Upper lobe of right lung (tissue), 1 donor: Measurements from ENCODE around the gene SFMBT2. TPM values are rescaled to one million over a fixed set of nuclear protein-coding genes. Genes with fewer than 3 reads are reported as not detected.

Experiments
- ATAC-seq: fragments of 200-7000 bp; cut with Tn5 transposase; one replicate; pipeline ENCODE4 v1.9.1; 2020; ENCODE audit warnings: mild to moderate bottlenecking, moderate library complexity
- DNase-seq: peaks from one replicate; pipeline ENCODE4 v3.0.0-alpha.2; 2020
- H3K27ac ChIP-seq: fragments of 200-600 bp; one replicate; pipeline ENCODE4 v1.8.0; 2022
- H3K27me3 ChIP-seq: fragments of 200-600 bp; one replicate; pipeline ENCODE4 v1.8.0; 2022; ENCODE audit warnings: mild to moderate bottlenecking
- H3K36me3 ChIP-seq: fragments of 200-600 bp; one replicate; pipeline ENCODE4 v1.8.0; 2022
- H3K4me1 ChIP-seq: fragments of 200-600 bp; one replicate; pipeline ENCODE4 v1.8.0; 2022
- H3K4me3 ChIP-seq: fragments of 200-600 bp; one replicate; pipeline ENCODE4 v1.8.0; 2022; ENCODE audit warnings: mild to moderate bottlenecking
- H3K9me3 ChIP-seq: fragments of 200-600 bp; one replicate; pipeline ENCODE4 v1.8.0; 2022
- intact Hi-C: fragments of 100-400 bp; cut with DNase I; formaldehyde crosslinking; loops from one replicate; pipeline ENCODE4 v1.11.0; 2022
- total RNA-seq: library from RNA; stranded (reverse); fragmentation: NEBNext Ultra II Directional; extraction: Animal tissue kit (Norgen Biotek cat#: 25700); gene quantifications from one replicate; pipeline ENCODE4 v1.2.1, GENCODE V29; 2021
- TF ChIP-seq, protein P1 (sequence below): fragments of 200-600 bp; IDR thresholded peaks from one replicate; pipeline ENCODE4 v1.8.0; 2022; ENCODE audit warnings: antibody characterized with exemption
- donor health status: DM: no; HTN: yes; CAD: no; lungs with severe emphysema.

The SFMBT2 gene
- total RNA-seq, 1 donor from 2014 or later: 16.1 TPM

DNA sequence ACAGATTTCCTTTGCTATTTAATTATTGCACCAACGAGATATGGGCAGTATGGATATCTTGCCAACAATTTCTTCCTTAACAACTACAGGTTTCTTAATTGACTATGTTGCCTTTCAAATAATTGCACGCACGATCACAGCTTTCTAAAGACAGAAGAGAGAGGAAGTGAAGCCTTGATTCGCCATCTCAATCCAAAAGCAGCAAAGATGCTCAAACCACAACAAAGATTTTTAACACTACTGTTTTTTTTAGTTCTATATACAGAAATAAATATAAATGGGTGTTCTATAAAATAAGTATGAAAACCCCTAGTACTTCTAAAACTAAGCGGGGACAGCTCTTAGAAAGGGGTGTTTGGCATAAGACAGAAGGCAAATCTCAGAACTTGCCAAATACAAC, 251.3 kb downstream of the SFMBT2 start:
- Histone ChIP-seq H3K27ac (no peak overlapping the region), H3K27me3 (no peaks in the 10 kb centered on the region), H3K36me3 (peaks cover 11% of the 10 kb centered on the region), H3K4me1 (no peaks in the 10 kb centered on the region), H3K4me3 (no peak overlapping the region), H3K9me3 (no peaks in the 10 kb centered on the region)
- TF ChIP-seq, protein P1, sequence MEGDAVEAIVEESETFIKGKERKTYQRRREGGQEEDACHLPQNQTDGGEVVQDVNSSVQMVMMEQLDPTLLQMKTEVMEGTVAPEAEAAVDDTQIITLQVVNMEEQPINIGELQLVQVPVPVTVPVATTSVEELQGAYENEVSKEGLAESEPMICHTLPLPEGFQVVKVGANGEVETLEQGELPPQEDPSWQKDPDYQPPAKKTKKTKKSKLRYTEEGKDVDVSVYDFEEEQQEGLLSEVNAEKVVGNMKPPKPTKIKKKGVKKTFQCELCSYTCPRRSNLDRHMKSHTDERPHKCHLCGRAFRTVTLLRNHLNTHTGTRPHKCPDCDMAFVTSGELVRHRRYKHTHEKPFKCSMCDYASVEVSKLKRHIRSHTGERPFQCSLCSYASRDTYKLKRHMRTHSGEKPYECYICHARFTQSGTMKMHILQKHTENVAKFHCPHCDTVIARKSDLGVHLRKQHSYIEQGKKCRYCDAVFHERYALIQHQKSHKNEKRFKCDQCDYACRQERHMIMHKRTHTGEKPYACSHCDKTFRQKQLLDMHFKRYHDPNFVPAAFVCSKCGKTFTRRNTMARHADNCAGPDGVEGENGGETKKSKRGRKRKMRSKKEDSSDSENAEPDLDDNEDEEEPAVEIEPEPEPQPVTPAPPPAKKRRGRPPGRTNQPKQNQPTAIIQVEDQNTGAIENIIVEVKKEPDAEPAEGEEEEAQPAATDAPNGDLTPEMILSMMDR: no peak
- intact Hi-C loops: no loop called here
- DNase-seq (no peak), ATAC-seq (no peak)

DNA sequence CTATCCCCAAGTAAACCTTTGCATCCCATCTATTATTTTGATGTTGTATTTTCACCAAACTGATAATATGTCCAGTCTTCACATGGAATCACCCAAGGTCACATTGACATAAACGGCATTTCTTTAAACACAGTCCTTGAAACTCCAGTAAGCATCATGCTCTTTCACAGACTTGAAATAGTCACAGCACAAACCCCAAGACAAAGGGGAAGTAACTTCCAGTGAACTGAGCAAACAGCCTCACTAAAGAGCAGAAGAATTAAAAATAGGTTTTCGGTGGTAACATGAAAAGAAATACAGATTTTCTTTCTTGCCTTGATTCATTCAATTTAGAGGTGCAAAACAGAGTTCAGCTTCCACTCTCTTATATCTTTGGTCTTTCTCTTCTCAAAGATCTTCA, 253.7 kb downstream of the SFMBT2 start:
- Histone ChIP-seq H3K27ac (no peak overlapping the region), H3K27me3 (no peaks in the 10 kb centered on the region), H3K4me1 (no peaks in the 10 kb centered on the region), H3K4me3 (no peak overlapping the region), H3K9me3 (no peaks in the 10 kb centered on the region), H3K36me3 (peaks cover 11% of the 10 kb centered on the region)
- intact Hi-C loops: no loop called here
- peak; percentile 39 for ATAC-seq
- DNase-seq: no peak
- TF ChIP-seq, protein P1: no peak

GRCh38 chr10:7153750-7154149, 257.1 kb downstream of the SFMBT2 start:
- Histone ChIP-seq H3K27ac (no peak overlapping the region), H3K36me3 (no peaks in the 10 kb centered on the region), H3K9me3 (no peaks in the 10 kb centered on the region), H3K27me3 (no peaks in the 10 kb centered on the region), H3K4me1 (no peaks in the 10 kb centered on the region), H3K4me3 (no peak overlapping the region)
- no peak for DNase-seq
- intact Hi-C loops: no loop called here
- TF ChIP-seq, protein P1: no peak
- ATAC-seq: no peak

DNA sequence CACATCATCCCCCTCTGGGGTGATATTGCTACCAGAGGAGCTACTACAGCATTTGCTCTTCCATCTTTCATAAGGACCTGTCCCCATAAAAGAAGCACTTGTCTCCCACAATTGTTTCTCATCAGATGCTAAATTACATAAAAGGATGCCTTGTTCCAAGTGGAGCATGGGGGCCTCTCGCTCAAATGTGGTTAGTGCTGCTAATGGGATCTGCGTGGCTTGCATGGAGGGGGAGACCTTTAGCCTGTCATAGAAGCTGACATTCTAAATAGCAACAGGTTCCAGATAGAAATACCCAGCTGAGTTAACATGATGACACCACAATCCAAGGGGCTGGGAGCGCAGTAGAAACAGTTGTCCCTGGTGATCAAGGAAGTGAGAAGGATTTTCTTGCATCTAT, 257.9 kb downstream of the SFMBT2 start:
- ATAC-seq (no peak), DNase-seq (no peak)
- intact Hi-C loops: no loop called here
- TF ChIP-seq, protein P1: no peak
- Histone ChIP-seq H3K27ac (no peak overlapping the region), H3K9me3 (no peaks in the 10 kb centered on the region), H3K27me3 (no peaks in the 10 kb centered on the region), H3K36me3 (no peaks in the 10 kb centered on the region), H3K4me3 (no peak overlapping the region), H3K4me1 (no peaks in the 10 kb centered on the region)

DNA sequence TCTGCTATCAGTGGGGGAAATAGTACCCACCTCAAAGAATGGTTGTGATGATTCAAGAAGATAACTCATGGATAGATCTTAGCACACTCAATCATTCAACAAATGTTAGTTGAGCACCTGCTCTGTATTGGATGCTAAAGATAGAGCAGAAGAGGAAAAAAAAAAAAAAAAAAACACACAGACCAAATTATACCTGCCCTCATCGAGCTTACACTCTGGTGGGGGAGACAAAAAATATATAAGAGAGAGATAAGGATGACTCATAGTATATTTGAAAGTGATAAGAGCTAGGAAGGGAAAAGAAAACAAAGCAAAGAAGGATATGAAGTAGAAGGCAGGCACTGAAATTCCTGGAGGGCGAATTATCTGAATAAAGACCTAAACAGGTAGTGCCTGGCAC, 258.5 kb downstream of the SFMBT2 start:
- ATAC-seq: no peak
- no peak overlapping the region for H3K4me3 ChIP-seq
- H3K27ac ChIP-seq: no peak overlapping the region
- H3K9me3 ChIP-seq: no peaks in the 10 kb centered on the region
- H3K4me1 ChIP-seq: no peaks in the 10 kb centered on the region
- TF ChIP-seq, protein P1: no peak
- H3K27me3 ChIP-seq: no peaks in the 10 kb centered on the region
- DNase-seq: no peak
- H3K36me3 ChIP-seq: no peaks in the 10 kb centered on the region
- intact Hi-C loops: no loop called here

- ATAC-seq (no peak), DNase-seq (no peak)
- Histone ChIP-seq H3K9me3 (no peaks in the 10 kb centered on the region), H3K36me3 (no peaks in the 10 kb centered on the region), H3K4me3 (no peak overlapping the region), H3K27ac (no peak overlapping the region), H3K27me3 (no peaks in the 10 kb centered on the region), H3K4me1 (no peaks in the 10 kb centered on the region)
- intact Hi-C loops: no loop called here
- TF ChIP-seq, protein P1: no peak
Measured at GRCh38 chr10:7151538-7151937, 259.3 kb downstream of the SFMBT2 start.
